ENCODE data around the gene GALNT18.

GALNT18 gene

DNA sequence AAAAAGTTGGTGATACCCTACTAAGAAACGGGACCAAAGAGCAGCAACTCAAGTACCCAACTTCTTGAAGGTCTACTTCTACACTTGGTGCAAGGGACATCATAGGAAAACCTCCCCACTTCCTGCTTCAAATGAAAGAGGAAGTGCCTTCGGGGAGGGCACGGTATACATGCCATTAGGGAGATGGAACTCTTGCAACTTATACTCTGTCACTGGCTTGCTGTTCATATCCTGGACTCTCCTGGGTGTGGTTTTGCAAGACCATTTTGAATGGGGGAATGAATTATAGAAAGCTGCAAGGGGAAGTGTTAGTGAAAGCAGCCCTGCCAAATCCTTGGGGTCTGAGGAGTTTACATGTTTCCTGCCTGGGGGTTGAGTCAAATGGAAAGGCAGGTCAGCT lies 310.6 kb downstream of the GALNT18 start:
- no peak for DNase-seq (ENCODE audit: low read depth in 2 of 2)

DNA sequence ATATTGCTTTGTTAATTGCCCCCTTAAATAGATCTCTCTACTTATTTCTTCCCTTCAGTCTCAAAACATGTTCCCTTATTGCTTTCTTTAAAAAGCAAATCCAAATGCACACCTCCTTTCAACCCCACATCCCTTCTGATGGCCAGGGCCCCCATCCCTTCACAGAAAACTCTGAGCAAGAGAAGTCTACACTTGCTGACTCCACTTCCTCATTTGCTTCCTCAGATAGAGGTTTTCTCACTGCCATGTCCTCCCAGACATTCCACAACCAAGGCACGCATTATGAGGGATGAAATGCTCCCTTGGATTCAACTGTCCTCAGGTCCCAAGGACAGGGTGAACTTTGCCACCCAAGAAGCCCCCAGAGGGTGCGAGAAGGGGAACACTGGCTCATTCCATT lies 311.9 kb downstream of the GALNT18 start:
- no peak for DNase-seq (ENCODE audit: low read depth in 2 of 2)

DNA sequence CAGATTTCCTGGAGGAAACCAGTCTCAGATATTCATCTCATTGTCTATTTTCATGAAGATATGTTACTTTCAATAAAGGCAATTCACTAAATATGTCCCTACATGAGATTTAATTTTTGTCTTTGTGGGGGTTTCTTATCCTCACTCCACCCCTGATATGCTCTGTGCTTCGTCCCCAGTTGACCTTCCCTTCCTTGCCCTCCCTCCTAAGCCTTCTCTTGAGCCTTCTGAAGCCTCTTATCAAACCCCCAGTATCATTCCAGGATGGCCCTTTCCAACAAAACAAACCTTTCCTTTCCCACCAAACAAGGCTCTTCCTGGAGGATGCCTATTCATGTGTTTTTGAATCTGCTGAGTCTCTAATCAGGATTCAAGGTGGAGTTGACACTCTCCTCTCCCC lies 313.6 kb downstream of the GALNT18 start:
- no peak for DNase-seq (ENCODE audit: low read depth in 2 of 2)

DNA sequence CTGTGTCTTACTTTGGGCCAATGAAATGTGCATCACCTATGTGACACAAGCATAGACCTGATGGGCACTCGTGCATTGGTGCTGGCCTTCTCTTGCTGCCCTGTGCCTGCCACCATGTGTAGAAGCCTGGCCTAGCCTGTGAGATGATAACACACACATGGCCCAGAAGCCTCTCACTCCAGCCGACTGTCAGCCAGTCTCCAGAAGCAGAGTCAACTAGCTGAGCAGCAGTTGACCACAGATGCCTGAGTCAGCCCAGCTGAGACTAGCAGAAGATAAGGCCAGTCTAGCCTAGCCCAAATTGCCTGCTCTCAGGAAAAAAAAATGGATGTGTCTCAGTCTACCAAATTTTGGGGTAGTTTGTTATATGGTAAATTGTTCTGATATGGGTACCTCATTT lies 314.9 kb downstream of the GALNT18 start:
- no peak for DNase-seq (ENCODE audit: low read depth in 2 of 2)

DNA sequence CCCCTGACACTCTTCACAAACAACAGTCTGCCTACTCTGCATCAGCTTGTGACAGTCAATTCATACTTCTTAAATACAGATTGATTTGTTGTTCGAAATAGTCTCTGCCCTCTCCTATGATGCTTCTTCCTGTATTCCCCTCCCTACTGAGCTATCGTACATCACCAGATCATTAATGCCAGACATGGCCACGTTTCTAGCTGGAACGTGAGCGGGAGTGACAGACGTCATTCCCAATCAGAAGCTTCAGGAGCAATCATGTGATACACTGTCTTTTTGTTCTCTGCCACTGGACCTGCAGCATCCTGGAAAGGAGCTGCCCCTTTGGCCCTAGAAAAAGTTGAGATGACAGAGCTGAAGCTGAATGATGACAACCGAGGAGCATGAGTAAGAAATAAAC lies 317.3 kb downstream of the GALNT18 start:
- DNase-seq (ENCODE audit: low read depth in 2 of 2), result no peak

DNA sequence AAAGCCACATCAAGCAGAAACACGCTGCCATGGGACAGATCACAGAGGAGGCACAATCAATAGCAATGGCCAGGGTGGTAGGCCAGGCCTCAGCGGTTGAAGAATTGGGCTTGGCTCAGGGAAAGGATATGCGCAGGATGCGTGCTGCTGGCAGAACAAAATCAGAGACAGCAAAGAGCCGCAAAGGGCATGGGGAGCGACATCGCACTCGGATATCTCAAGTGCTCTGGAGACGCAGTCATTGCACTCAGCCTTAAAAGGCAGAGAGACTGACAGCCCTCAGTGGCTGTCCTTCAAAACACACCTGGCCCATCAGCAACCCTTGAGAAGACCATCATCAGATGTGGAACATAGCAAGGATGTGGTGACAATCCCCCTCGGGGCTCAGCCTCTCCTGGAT lies 319.2 kb downstream of the GALNT18 start:
- no peak for DNase-seq (ENCODE audit: low read depth in 2 of 2)

DNA sequence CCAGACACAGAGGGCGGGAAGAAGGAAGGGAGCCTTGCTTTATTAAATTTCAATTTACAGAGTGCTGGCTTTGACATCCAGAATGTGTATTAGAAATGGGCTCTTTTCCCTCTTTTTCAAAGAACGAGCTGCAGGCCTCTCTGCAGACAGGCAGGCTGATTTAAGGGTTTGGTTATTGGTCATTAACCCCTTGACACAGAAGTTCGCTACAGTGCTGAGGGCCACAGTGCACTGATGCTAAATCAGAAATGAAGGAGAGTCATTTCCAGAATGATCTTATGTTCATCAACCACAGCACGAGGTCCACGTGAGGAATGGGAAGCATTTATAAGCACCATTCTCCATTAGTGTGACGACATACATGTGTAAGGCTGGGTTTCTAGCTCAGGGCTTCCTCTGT lies 320.6 kb downstream of the GALNT18 start:
- DNase-seq (ENCODE audit: low read depth in 2 of 2), result no peak

DNA sequence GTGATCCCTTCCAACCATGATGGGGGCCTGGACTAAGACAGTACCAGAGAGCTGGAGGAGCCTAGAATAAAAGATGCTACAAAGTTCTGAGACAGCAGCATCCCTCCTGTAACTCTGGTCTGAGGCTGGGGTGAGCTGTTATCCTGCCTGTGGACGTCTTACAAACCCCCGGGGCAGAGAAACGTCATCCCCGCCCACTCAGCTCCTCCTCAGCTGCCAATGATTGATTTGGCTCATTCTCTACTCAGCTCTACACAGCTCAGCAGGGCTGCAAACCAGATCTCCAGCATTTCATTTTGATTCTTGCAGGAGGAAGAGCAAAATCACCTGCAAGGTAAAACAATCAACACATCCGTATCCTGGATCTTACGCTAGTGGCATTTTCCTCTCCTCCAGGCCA lies 324.2 kb downstream of the GALNT18 start:
- DNase-seq (ENCODE audit: low read depth in 2 of 2), result no peak

DNA sequence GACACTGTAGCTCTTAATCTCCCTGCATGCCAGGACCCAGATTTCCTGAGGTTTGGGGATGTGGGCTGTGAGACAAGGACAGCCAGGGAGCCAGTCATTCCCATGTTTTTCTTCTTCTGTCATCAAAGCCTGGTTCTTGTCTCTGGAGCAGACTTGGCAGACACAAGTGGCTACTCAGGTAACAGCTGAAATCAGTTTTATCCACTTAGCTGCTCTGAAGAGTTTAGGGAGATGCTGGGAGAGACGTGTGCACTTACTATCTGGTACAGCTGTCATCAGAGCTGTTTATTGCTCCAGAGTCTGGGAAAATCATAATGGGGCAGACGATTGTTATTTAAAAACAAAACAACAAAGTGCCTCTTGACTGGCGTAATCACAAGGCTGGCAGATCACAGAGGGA lies 325.4 kb downstream of the GALNT18 start:
- DNase-seq (ENCODE audit: low read depth in 2 of 2), result no peak

DNA sequence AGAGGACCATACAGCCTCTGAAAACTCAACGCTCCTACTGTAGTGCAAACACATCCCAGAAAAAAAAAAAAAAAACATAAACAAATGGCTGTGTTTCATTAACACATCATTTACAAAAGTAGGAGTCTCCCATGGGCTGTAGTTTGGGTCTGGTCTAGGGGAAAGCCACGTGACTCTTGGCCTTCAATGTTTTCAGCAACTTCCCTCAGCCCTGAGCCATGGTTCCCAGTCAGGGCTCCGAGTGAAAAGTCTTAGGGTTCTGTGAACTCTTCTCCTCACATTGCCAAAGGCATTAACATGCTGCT lies 327.3 kb downstream of the GALNT18 start:
- DNase-seq (ENCODE audit: low read depth in 2 of 2), result no peak

DNA sequence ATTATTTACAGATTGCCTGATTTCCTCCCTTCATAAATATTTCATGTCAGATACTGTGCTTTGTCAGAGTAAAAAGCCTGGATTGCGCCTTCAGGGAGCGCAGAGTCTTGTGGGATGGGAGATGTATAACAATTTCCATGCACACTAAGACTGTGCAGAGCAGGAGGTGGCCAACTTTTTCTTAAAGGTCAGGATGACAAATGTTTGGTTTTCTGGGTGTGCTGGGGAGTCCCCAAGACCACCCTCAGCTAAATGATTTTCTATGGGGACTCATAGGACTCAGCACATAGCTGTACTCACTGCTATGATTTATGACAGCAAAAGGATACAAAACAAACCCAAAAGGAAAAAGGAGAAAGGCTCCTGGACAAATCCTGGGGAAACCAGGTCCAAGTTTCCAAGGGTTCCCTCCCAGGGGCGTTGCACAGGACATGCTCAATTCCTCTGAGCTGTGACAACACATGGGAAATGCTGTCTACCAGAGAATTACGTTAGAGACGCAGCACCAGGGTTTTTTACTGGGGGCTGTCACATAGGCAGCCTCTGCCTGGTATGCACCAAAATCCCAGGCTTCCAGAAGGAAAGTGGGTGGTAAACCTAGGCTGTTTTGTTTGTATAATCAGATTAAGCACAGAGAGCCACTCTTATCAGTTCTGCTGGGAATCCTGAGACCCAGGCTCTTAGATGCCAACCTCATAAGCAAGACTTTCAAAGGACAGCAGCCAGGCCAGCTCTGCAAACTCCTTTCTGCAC lies 327.8 kb downstream of the GALNT18 start:
- DNase-seq (ENCODE audit: low read depth in 2 of 2), result no peak

DNA sequence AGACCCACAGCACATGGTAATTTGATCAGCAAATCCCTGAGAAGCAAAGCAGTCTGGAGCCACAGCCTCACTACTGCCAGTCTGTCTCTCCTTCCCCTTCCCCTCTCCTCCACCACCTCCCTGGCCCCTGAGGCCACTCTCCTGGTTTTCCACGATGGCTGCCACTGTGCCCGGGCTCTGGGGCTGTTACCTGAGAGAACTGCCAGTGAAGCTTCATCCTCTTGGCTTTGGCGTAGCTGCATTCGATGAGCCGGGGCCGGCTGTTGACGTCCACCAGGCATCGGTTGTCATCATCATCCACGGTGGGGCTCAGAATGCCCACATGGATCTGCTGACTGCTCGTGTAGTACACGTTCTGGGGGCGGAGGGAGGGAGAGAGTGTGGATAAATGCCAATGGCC lies 329.0 kb downstream of the GALNT18 start:
- no peak for DNase-seq (ENCODE audit: low read depth in 2 of 2)

DNA sequence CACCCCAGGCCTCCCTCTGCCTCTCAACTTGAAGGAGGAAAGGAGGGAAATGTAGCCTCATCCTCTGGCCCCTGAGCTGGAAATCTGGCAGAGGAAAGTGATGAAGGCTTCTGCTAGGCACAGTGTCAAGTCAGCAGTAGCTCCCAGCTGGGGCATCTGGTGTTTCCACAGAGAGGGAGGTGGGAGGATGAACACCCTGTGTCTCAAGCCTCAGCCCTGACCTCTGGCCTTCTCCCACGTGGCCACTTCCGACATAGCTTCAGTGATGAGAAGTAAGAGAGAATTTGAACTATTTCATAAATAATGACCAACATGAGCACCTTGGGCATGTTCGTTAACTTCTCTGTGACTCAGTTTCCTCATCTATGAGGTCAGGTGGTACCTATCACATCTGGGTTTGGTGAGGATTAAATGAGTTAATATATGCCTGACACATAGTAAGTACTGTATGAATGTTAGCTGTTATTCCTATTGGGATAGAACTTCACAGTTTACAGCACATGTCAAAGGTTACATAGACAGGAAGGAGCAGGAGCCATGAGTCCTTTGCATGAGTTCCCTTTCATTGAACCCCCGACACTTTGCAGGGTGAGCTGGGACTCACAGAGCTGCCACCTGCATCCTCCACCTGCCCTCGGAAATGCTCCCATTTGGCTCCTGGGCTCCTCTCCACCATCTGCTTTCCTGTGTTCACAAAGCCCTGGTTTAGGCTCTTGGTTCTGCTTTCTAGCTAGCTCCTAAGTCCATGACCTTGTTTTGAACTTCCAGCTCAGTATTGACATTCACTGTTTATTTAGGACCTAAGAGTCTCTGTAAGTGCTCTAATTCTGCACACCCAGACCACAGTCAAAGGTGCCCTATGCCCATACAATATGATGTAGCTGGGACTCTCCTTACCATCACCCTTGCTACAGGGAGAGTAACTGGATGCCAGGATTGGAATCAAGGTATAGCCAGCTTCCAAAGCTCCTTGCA lies 330.5 kb downstream of the GALNT18 start:
- no peak for DNase-seq (ENCODE audit: low read depth in 2 of 2)

DNA sequence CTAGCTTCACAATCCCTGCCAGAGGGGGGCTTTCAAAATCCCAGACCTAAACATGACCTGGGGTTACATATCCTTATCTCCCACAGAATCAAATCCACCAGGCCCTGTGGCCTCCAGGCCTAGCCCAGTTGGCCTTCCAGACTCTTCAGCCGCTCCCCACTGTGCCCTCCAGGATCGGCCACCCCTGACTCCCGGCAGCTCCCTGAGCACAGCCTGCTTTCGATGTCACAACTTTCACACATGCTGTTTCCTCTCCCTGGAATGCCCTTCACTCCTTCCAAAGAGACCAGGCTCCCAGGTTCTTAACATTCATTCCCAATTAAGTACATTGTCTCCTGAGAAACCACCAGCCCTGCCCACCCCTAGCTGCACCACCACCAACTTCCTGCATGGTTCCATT lies 331.5 kb downstream of the GALNT18 start:
- no peak for DNase-seq (ENCODE audit: low read depth in 2 of 2)

DNA sequence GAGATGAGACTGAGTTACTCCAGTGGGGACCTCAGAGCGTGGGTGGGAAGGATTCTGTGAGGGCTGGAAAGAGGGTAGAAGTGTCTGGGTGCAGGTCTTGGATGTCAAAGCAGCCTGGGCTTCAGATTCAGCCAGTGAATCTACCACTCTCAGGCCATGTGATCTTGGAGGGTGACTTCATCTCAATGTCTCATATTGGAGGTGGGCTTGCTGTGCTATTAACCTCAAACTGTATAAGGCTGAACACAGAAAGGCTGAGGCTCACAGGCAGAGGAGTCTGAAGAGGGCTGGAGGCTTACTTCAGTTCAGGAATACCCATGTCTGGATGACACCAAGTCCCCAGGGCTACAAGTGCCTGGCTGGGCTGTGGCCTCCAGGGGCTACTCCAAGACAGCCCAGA lies 332.1 kb downstream of the GALNT18 start:
- DNase-seq (ENCODE audit: low read depth in 2 of 2), result no peak

DNA sequence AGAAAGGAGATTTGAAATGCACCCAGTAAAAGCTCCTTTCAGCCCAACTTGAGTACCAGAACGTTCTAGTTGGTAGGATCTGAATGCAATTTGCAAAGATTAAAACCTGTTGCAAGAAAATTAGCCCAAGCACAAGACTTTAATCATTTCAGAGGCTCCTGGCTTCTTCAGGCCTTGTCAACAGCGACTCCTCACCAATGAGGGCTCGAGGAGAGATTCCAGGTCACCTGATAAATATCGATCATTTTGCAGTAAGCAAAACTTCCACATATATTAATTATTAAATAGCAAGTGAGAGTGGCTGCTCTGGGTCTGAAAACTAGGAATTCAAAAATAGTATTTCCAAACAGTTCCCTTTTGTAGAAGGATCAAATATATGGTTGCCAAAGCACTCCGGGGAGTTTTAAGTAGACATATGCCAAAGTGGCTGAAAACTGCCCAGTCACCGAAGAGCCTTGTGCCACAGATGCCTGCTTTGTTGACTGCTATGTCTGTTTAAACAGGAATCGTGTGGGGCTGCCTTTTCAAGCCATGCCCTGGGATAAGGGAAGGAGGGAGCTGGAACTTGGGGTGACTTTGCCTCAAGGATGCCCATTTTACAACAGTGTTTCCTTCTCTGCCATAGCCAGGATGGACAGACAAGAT lies 332.7 kb downstream of the GALNT18 start:
- DNase-seq (ENCODE audit: low read depth in 2 of 2), result no peak

DNA sequence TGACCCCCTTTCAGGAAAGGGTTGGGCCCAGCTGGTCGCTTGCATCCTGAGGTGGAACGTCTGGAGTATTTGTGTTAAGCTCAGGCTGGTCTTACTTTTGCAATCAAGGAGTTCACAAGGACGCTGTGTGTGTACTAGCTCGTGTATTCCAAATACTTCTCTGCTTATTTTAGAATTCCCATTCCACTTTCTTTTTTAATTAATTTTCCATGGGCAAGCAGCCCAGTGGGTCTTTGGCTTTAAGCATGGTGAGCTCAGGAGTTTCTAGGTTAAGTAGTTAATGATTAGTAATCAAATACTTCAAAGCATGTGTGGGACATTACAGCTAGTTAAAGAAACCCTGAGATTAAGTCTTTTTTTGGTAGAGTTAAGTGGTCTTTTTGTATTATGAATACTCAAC lies 337.3 kb downstream of the GALNT18 start:
- DNase-seq (ENCODE audit: low read depth in 2 of 2), result no peak

DNA sequence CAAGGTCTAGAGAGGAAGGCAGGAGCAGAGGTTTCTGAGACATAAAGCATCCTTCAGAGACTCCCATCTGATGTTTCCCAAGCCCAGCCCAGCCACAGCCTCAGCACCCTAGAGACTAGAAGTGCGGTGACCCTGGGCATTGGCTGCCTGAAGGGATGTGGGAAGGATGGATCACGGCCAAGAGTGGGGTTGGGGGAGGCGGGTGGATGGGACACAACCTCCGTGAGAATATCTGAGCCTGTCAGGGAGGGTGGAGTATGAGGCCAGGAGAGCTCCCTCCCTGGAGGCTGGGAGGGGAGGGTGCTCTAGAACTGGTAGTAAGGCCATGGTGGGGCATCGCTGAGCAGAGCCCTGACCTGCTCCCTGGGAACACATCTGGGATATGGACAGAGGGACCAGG lies 340.2 kb downstream of the GALNT18 start:
- no peak for DNase-seq (ENCODE audit: low read depth in 2 of 2)

DNA sequence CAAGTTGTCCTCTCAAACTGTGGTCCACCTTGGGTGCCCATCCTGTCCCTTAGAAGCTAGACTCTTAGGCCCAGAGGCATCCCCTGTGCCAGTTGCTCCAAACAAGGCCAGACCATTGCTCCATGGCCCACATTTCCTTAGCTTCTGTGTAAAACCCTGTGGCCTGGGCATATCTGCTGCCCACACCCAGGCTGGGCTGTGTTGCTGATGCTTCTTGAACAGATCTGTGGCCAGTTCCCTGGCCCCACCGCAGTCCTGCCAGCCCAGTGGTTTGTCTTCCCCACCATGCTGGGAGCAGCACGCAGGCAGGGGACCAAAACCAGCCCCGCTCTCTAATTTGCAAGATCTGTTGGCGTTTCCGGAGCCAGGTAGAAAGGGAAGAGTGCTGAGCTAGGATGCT lies 341.0 kb downstream of the GALNT18 start:
- DNase-seq (ENCODE audit: low read depth in 2 of 2), result no peak

DNA sequence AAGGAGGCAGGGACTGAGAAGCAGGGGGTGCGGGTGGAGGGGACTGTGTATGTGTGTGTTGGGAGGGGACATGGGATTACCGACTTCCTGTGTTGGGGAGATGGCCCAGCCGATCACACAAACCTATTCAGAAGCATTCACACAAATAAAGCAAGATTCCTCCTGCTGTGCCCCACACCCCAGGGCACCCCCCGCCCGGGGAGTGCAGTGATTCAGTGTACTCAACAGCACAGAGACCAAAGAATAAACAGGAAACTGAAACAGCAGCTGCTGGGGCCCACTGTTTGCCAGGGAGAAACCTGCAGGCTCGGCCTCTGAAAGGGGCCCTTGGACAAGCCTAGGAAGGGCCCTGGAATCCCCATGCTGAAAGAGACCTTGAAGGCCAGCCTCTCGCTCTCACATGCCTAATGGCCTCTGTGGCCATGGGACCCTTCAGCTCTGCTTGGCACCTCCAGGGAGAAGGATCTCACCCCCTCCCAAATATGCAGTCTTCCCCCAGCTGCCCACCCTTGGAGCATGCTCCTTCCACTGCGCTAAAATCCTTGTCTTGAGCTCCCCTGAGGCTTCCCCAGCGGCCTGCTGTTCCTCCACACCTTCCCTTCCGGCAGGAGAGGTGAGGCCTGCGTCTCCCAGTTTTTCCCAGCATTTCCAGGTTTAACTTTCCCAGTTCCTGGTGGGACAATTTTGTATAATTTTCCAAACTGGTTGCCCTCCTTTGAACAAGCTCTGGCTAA lies 341.7 kb downstream of the GALNT18 start:
- no peak for DNase-seq (ENCODE audit: low read depth in 2 of 2)

DNA sequence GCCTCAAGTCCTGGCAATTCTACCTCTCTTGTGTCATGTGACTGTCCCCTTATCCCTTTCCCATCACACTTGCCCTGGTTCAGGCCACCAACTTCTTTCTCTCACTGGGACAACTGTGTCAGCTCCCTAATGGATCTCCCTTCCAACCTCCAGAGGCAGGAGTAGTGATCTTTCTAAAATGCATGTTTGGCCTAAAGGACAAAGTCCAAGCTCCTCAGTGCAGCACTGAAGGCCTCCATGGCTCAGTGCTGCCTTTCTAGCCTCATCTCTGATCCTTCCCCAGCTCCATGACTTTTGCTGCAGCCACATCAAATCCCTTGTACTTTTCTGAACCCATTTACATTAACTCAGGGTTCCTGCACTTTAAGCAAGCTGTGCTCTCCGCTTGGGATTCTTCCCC lies 349.6 kb downstream of the GALNT18 start:
- no peak for DNase-seq (ENCODE audit: low read depth in 2 of 2)

DNA sequence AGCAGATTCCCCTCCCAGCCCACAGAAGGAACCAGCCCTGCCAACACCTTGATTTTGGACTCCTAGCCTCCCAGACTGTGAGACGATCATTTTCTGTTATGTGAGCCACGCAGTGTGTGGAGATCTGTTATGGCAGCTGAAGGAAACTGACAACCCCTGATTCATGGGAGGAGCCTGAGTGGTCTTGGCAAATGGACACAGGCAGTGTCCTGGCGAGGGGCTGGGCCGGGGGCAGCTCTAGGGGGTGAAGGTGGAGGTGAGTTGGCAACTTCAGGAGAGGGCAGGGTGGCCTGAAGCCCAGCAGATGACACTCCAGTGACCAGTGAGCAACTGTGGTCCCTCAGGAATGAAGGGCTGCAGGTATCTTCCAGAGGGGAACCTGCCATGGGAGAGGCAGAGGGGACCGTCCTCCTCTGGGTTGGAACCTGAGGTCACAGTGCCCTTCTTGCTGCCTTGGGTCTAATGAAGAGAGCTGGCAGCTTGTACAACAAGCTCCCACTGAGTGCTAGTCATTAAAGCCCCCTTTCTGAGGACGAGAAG lies 351.5 kb downstream of the GALNT18 start:
- DNase-seq (ENCODE audit: low read depth in 2 of 2), result no peak

All from stimulated activated CD8-positive, alpha-beta memory T cell treated with anti-CD3 and anti-CD28 coated beads, Interleukin-2, amount 100 ng/mL, for 48 hours (primary cell).